Memory B cell (primary cell): ENCODE measurements around the gene CHMP2A.

Source experiments
- ATAC-seq: fragments of 150-1000 bp; cut with Tn5 transposase; 2 replicates; pipeline ENCODE4 v1.10.0; 2021; ENCODE audit warnings: low read depth, mild to moderate bottlenecking, moderate library complexity
- DNase-seq, 2 donors: peaks; one replicate each; pipeline ENCODE4 v3.0.0; 2022; ENCODE audit warnings: low spot score in 2 of 2
- H3K27ac Mint-ChIP-seq: one replicate; pipeline ENCODE4 v1.8.0; 2022; ENCODE audit warnings: mild to moderate bottlenecking, moderate library complexity, mixed read lengths
- H3K27me3 Mint-ChIP-seq: one replicate; pipeline ENCODE4 v1.8.0; 2022; ENCODE audit warnings: mixed read lengths
- H3K36me3 Mint-ChIP-seq: one replicate; pipeline ENCODE4 v1.8.0; 2022; ENCODE audit warnings: mild to moderate bottlenecking, mixed read lengths
- H3K4me1 Mint-ChIP-seq: one replicate; pipeline ENCODE4 v1.8.0; 2022; ENCODE audit warnings: mixed read lengths
- H3K4me3 Mint-ChIP-seq: one replicate; pipeline ENCODE4 v1.8.0; 2022; ENCODE audit warnings: mild to moderate bottlenecking, moderate library complexity, mixed read lengths
- H3K9me3 Mint-ChIP-seq: one replicate; pipeline ENCODE4 v1.8.0; 2022; ENCODE audit warnings: mixed read lengths

The CHMP2A gene

GRCh38 chr19:58573658-58574164 lies 18.8 kb upstream of the CHMP2A start:
- H3K36me3 Mint-ChIP-seq, result peaks cover 7% of the 10 kb centered on the region
- H3K27ac Mint-ChIP-seq, result peak overlapping the region; percentile 99
- no peak for DNase-seq
- H3K4me3 Mint-ChIP-seq, result peak overlapping the region; percentile 98
- H3K27me3 Mint-ChIP-seq, result no peaks in the 10 kb centered on the region
- no peak for ATAC-seq
- H3K9me3 Mint-ChIP-seq, result peaks cover 2% of the 10 kb centered on the region
- peaks cover 29% of the 10 kb centered on the region for H3K4me1 Mint-ChIP-seq

- Mint-ChIP-seq H3K4me3 (peak within 1 kb of the TSS; percentile 98), H3K36me3 (peaks cover 13% of the 10 kb centered on the region), H3K27ac (peak within 1 kb of the TSS; percentile 99), H3K9me3 (peaks cover 2% of the 10 kb centered on the region), H3K27me3 (no peaks in the 10 kb centered on the region), H3K4me1 (peaks cover 24% of the 10 kb centered on the region)
- DNase-seq, result peak; percentile 99
- ATAC-seq, result peak; percentile 67
These were observed 18.1 kb upstream of the CHMP2A start, which contains the start of gene MZF1 for GRCh38 chr19:58572818-58573657. TSS of gene MZF1 (minus strand) at chr19:58573335. CDS start at chr19:58571389, 1,946 bp downstream.

GRCh38 chr19:58572026-58572817 lies 17.3 kb upstream of the CHMP2A start:
- ATAC-seq, result no peak
- DNase-seq, result no peak
- Mint-ChIP-seq H3K36me3 (peaks cover 13% of the 10 kb centered on the region), H3K27me3 (no peaks in the 10 kb centered on the region), H3K9me3 (peaks cover 2% of the 10 kb centered on the region), H3K27ac (peak overlapping the region; percentile 99), H3K4me1 (peaks cover 22% of the 10 kb centered on the region), H3K4me3 (peak overlapping the region; percentile 98)

GRCh38 chr19:58571575-58571947 lies 16.7 kb upstream of the CHMP2A start:
- Mint-ChIP-seq H3K27me3 (no peaks in the 10 kb centered on the region), H3K9me3 (peaks cover 2% of the 10 kb centered on the region), H3K36me3 (peaks cover 13% of the 10 kb centered on the region), H3K27ac (no peak overlapping the region), H3K4me3 (no peak overlapping the region), H3K4me1 (peaks cover 22% of the 10 kb centered on the region)
- ATAC-seq, result no peak
- DNase-seq, result no peak

GRCh38 chr19:58570770-58571574 lies 16.1 kb upstream of the CHMP2A start:
- Mint-ChIP-seq H3K4me1 (peaks cover 19% of the 10 kb centered on the region), H3K27ac (no peak overlapping the region), H3K36me3 (peaks cover 13% of the 10 kb centered on the region), H3K27me3 (no peaks in the 10 kb centered on the region), H3K9me3 (peaks cover 2% of the 10 kb centered on the region), H3K4me3 (no peak overlapping the region)
- ATAC-seq (no peak), DNase-seq (peak in 1 of 2 donors; percentile 12)

GRCh38 chr19:58569943-58570670 lies 15.2 kb upstream of the CHMP2A start:
- Mint-ChIP-seq H3K4me1 (peaks cover 17% of the 10 kb centered on the region), H3K27me3 (no peaks in the 10 kb centered on the region), H3K4me3 (no peak overlapping the region), H3K27ac (no peak overlapping the region), H3K36me3 (peaks cover 13% of the 10 kb centered on the region), H3K9me3 (peaks cover 2% of the 10 kb centered on the region)
- ATAC-seq (no peak), DNase-seq (no peak)

GRCh38 chr19:58569191-58569942 lies 14.5 kb upstream of the CHMP2A start:
- no peak for DNase-seq
- no peak for ATAC-seq
- peaks cover 2% of the 10 kb centered on the region for H3K9me3 Mint-ChIP-seq
- H3K27me3 Mint-ChIP-seq, result no peaks in the 10 kb centered on the region
- peaks cover 13% of the 10 kb centered on the region for H3K36me3 Mint-ChIP-seq
- no peak overlapping the region for H3K4me3 Mint-ChIP-seq
- peaks cover 15% of the 10 kb centered on the region for H3K4me1 Mint-ChIP-seq
- H3K27ac Mint-ChIP-seq, result no peak overlapping the region

GRCh38 chr19:58568453-58569130 lies 13.7 kb upstream of the CHMP2A start:
- Mint-ChIP-seq H3K27ac (no peak overlapping the region), H3K36me3 (peaks cover 13% of the 10 kb centered on the region), H3K9me3 (peaks cover 1% of the 10 kb centered on the region), H3K4me1 (peaks cover 14% of the 10 kb centered on the region), H3K4me3 (no peak overlapping the region), H3K27me3 (no peaks in the 10 kb centered on the region)
- DNase-seq (no peak), ATAC-seq (no peak)

GRCh38 chr19:58566989-58567388 lies 12.1 kb upstream of the CHMP2A start:
- DNase-seq (no peak), ATAC-seq (no peak)
- Mint-ChIP-seq H3K4me1 (peaks cover 13% of the 10 kb centered on the region), H3K9me3 (no peaks in the 10 kb centered on the region), H3K27ac (no peak overlapping the region), H3K4me3 (no peak overlapping the region), H3K27me3 (no peaks in the 10 kb centered on the region), H3K36me3 (peaks cover 12% of the 10 kb centered on the region)

- Mint-ChIP-seq H3K27ac (no peak overlapping the region), H3K4me3 (peak overlapping the region; percentile 49), H3K9me3 (no peaks in the 10 kb centered on the region), H3K27me3 (no peaks in the 10 kb centered on the region), H3K36me3 (peaks cover 7% of the 10 kb centered on the region), H3K4me1 (peaks cover 25% of the 10 kb centered on the region)
- ATAC-seq (no peak), DNase-seq (no peak)
These were observed 8.9 kb upstream of the CHMP2A start for GRCh38 chr19:58563823-58564222.

GRCh38 chr19:58563034-58563573 lies 8.2 kb upstream of the CHMP2A start:
- peaks cover 27% of the 10 kb centered on the region for H3K4me1 Mint-ChIP-seq
- no peak overlapping the region for H3K27ac Mint-ChIP-seq
- H3K4me3 Mint-ChIP-seq, result peak overlapping the region; percentile 90
- no peaks in the 10 kb centered on the region for H3K27me3 Mint-ChIP-seq
- H3K9me3 Mint-ChIP-seq, result no peaks in the 10 kb centered on the region
- peaks cover 1% of the 10 kb centered on the region for H3K36me3 Mint-ChIP-seq
- ATAC-seq, result peak; percentile 2
- DNase-seq, result no peak
